OCI-LY7 (cell line): ENCODE data around the gene GOLGA8H.
"Not testable (repeated sequence)": the region's sequence is repeated elsewhere in the genome, so short reads cannot be mapped to it uniquely, and the experiment has no call there.

Source experiments
- EZH2phosphoT487 ChIP-seq: fragments of 200-600 bp; sonication (generic); IDR thresholded peaks from 2 replicates; pipeline ENCODE4 v1.6.1; 2018; ENCODE audit warnings: low read depth, borderline replicate concordance, mild to moderate bottlenecking, mixed run types, antibody characterized with exemption, low read length, moderate library complexity, mixed read lengths
- TF ChIP-seq, protein P1 (sequence below): fragments of 200-600 bp; sonication (generic); conservative IDR thresholded peaks from 2 replicates; pipeline ENCODE4 v1.5.1; 2014; ENCODE audit warnings: mild to moderate bottlenecking, antibody characterized with exemption, low read length, moderate library complexity, mixed read lengths

DNA sequence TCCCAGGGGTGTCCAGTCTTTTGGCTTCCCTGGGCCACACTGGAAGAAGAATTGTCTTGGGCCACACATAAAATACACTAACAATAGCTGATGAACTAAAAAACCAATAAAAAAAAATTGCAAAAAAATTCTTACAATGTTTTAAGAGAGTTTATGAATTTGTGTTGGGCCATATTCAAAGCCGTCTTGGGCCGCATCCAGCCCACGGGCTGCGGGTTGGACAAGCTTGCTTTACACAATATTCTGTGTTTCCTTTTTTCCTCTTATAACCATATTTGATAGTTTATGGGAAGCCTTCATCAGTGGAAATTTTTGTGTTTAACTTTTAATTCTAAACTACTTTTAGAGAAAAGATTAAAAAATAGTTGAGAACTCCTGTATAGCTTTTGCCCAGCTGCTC is 23.1 kb upstream of the GOLGA8H start:
- TF ChIP-seq, protein P1, sequence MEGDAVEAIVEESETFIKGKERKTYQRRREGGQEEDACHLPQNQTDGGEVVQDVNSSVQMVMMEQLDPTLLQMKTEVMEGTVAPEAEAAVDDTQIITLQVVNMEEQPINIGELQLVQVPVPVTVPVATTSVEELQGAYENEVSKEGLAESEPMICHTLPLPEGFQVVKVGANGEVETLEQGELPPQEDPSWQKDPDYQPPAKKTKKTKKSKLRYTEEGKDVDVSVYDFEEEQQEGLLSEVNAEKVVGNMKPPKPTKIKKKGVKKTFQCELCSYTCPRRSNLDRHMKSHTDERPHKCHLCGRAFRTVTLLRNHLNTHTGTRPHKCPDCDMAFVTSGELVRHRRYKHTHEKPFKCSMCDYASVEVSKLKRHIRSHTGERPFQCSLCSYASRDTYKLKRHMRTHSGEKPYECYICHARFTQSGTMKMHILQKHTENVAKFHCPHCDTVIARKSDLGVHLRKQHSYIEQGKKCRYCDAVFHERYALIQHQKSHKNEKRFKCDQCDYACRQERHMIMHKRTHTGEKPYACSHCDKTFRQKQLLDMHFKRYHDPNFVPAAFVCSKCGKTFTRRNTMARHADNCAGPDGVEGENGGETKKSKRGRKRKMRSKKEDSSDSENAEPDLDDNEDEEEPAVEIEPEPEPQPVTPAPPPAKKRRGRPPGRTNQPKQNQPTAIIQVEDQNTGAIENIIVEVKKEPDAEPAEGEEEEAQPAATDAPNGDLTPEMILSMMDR, result not testable (repeated sequence)
- TF ChIP-seq EZH2phosphoT487, result not testable (repeated sequence)
